GM18511 (cell line): Measurements from ENCODE around the gene DOCK10.

ENCODE experiments used
- ATAC-seq: cut with Tn5 transposase; IDR thresholded peaks from one replicate; pipeline ENCODE4 v1.9.1; 2021; ENCODE audit warnings: mild to moderate bottlenecking, moderate library complexity; ENCODE audit not compliant: unreplicated experiment

DOCK10 gene

DNA sequence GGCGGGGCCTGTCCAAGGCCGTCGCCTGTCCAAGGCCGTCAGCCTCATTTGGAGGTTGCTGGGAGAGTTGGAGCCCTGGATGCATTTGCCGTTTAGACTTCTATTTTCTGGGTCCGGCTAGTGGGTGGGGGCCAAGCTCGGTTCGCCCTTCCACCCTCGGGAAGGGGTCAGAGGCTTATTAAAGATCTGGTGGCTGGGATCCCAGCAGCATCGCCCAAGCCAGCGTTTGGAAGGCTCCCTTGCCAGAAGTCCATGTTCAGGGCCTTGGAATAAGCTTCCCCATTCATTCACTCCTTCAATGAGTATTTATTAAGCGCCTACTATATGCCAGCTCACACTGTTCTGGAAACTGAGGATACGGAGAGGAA is 516 bp upstream of the DOCK10 start:
- ATAC-seq, result no peak

DNA sequence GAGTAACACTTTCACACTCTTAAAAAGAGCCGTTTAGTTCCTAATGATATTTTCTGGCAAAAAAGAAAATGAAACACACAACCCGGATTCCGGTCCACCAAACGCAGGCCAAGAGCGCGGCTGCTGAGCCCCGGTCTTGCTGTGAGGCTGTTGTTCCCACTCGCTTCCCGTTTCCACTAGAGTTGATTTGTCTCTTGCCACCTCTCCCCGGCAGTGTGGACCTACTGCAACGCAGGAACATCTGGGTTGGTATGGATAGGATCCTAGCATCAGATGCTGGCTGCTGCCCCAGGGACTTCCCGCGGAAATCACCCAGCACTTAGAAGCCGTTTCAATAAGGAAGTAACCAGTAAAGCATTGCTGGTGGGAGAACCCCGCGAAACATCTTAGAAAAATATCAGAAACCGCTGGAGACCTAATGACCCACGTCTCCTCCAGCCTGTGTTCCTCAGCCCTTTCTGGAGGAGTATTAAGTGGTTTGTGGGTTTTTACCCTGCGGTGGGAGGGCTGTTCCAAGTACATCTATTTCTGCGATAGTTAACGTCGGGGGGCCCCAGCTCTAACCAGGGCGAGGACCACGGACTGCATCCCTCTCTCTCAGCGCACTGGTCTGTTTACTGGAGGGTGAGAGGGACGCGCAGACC is 939 bp downstream of the DOCK10 start:
- peak; percentile 70 for ATAC-seq

GRCh38 chr2:225040856-225041206 is 1.4 kb downstream of the DOCK10 start:
- peak; percentile 30 for ATAC-seq

- ATAC-seq, result no peak
Measured at GRCh38 chr2:225040142-225040541, 2.1 kb downstream of the DOCK10 start.

DNA sequence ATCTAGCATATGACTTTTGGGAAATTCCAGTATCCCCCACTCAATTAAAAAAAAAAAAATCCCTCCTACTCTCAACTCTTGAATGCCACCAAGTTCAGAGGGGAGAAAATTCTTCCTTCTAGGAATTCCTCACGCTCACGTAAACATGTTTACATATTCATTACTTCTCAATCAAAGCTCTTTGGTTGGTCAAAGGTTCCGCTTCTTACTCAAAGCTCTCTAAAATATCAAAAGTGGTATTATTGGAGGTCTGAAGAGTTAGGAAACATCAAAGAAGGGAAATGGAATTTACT is 4.1 kb downstream of the DOCK10 start:
- ATAC-seq, result no peak

DNA sequence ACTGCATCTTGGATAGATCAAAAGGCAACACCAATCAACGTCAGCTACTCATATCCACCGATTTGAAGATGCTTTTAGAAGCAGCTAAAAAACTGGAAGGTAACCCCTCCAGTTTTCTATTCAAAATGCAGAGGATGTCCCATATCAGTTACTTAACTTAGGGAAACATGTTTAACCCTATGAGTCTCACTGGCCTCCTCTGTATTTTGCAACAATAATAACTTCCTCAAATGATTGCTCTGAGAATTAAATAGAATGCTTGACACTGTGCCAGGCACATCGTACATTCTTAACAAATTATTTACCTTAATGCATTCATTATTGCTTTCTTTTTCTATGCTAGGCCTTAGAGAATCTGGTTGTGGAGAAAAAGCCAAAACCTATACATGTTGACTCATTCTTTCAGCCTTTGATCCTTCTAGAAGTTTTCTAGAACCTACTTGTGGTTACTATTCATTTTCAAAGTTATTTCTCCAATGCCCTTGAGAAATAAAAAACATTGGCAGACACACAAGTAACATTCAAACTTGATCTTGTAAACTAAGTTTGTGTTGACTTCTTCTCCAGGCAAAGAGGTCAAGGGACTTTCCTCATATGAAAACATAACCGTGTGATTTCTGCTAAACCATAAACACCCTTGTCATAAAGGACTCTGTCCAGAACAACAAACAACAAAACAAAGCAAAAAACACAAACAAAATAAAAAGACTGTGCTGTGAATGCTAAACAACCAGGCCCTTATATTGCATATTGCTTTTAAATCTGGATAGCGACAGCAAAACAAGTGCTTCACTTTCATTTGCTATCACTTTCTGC is 4.6 kb downstream of the DOCK10 start:
- ATAC-seq, result no peak

DNA sequence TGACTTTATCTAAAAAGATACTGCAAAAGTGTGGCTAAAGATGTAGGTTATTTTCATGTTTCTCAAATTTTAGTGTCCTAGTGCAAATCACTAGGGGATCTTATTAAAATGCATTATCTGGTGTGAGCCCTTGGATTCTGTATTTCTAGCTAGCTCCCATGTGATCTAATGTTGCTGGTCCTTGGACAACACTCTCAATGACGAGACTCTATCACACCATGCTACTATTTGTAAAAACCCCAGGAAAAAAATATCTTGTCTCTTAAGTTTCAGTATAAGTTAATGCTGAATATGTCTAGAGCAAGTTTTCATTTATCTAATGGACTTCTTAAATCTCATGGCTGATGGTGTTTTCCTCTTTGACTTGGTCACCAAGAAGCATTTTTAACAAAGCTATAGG is 5.8 kb downstream of the DOCK10 start:
- no peak for ATAC-seq

- no peak for ATAC-seq
Measured at GRCh38 chr2:225033440-225034318, 8.6 kb downstream of the DOCK10 start.

GRCh38 chr2:225032246-225032645 is 10.0 kb downstream of the DOCK10 start:
- no peak for ATAC-seq

DNA sequence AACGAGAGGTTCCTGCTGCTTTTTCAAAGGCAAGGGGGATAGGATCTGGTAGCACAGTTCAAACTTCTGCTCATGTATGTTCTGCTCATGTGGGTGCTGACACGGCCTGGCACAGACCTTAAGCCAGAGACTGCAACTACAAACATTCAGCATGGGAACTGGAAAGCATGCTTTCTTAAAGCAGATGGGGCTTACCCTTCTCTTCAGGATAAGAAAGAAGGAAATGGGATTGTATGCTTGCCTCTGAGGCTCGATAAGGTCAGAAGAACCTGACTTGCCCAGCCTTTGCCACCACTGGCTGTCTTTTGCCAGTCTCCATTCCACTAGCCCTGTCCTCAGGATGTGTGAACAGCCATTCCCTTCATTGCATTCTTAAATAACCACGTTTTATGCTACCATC is 10.7 kb downstream of the DOCK10 start:
- ATAC-seq, result no peak

GRCh38 chr2:225030893-225031292 is 11.4 kb downstream of the DOCK10 start:
- ATAC-seq, result no peak

DNA sequence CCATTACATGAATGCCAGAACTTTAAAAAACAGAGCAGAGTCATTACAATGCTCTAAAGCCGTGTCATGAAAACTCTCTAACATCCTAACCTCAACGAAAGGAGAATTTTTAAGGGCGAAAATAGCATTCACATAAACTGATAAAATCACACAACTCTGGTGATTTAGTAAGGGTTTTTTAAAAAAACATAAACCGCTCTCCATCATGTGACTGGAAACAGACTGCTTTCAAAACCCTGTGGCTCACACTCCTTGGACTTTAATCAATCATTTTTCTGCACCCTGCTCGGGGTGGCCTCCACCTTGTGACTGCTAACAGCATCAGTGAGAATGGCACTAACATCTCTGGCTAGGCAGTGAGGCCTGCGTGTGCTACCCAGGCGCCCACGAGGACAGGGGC is 12.1 kb downstream of the DOCK10 start:
- ATAC-seq, result no peak

DNA sequence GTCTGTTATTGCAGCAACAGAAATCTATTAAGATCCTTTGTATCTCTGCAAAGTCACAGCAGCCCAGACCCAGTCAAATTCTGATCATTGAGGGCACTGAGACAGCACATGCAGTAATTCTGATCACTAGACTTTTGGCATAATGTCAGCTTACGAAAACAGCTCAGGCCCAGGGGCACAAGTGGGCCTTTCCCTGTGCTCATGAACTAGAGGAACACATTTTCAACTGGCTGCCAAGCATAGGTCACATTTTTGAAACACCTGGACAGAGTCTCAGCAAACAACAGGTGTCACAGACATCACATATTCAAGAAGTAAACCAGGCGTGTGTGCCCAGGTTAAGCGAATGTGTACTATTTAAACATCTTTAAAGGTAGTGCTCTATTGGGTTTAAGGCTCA is 13.7 kb downstream of the DOCK10 start:
- ATAC-seq, result no peak

GRCh38 chr2:225027061-225027762 is 15.1 kb downstream of the DOCK10 start:
- no peak for ATAC-seq

DNA sequence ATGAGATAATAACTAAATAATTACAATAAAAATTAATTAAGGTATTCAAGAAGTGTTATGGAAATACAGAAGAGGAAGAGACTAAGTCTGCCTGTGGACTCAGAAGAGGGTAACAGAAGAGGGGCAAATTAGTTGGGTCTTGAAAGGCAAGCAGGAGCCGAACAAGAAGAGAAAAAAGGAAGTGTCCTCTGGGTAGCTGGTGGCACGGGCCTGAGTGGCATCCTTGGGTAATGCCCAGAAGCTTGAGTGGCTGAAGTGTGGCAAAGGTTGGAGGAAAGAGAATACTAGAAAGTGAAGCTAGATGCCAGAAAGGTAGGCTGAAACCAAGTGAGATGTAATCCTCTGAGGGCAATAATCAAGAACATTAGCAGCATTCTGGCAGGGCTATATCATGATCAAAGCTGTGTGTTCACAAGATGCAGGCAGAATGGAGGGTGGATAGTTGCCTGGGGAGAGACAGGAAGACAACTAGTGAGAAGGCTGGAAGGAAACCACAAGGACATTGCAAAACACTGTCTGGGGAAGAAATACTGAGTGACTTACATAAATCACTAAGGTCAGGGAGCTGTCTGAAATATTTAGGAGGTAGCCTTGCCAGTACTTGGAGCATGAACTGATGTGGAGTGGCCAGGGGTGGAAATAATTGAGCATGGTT is 16.2 kb downstream of the DOCK10 start:
- peak; percentile 58 for ATAC-seq

GRCh38 chr2:225022188-225022587 is 20.1 kb downstream of the DOCK10 start:
- ATAC-seq, result no peak

DNA sequence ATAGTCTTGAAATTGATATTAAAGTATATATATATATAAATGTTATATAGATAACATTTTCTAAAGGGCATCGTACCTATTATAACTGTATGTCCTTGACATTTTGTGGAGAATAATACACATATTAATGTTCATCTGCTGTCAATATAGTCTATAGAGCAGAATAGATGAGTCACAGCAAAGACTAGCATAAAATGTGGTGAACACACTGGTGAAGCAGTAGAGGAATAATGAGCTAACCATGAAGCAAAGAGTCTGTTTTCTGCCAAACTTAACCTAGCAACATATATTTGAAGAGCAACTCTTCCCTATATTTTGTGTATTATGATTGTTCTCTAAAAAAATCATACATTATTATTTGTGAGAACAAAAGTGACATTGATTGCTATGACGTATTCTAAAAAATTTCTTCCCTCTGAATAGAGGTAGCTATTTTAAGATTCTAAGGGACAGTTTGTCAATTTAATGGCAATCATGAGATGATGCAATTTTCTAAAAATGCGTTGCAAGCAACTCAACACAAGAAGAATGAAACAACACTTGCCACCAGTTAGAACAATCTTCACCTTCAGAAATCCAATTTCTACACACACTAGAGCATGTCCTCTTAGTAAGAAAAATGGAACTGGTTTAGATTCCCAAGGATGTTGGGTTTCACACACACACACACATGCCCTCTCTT is 22.0 kb downstream of the DOCK10 start:
- ATAC-seq, result no peak

GRCh38 chr2:225019105-225019504 is 23.2 kb downstream of the DOCK10 start:
- ATAC-seq, result no peak

DNA sequence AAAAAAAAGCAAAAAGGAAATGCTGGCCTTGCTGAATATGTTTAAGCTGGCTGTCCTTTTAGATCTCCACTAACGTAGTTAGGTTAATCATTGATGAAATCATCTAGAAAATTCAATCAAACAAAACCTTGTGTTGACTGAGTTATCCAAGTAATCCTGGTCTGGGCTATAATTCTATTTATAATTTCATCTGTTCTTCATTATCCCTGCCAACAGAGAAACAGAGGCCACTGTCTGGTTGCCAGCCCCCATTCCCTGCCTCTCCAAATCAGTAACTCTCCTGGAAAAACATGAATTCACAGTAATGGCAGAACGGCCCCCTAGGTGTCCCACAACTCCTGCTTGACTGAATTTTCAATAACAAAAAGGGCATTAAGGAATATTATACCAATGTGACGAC is 24.6 kb downstream of the DOCK10 start:
- ATAC-seq, result no peak

DNA sequence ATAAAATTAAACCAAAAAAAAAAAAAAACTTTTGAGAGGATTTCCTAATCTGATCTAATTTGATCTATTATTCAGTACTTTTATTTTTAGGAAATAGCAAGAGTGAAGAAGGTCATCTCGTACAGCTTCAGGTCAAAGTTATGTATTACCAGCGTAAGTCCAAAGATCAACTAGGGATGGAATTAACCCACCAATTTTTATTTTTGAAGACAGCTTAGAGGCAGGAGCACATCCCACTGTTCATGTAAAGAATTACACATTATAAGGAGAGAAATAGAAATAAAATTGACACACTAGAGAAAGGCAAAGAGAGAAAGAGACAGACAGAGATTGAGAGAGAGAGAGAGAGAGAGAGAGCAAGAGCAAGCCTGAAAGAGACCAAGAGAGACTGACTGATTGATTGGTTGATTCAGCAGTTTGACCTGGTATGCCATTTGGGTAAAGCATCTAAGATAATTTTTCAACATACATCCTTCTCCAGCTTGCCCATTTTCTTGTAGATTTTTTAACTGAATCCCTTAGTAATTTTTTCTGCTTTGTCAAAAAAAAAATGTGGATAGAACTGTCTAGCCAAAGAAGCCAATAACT is 25.1 kb downstream of the DOCK10 start:
- ATAC-seq, result no peak
